Measurements from ENCODE around the gene LRRC4C.

Gene LRRC4C

GRCh38 chr11:40387240-40387980, 1072.0 kb downstream of the LRRC4C start:
- no peak for DNase-seq

- DNase-seq: no peak
Observed at GRCh38 chr11:40384991-40385390, 1074.5 kb downstream of the LRRC4C start.

- no peak for DNase-seq
Observed at GRCh38 chr11:40381481-40381880, 1078.0 kb downstream of the LRRC4C start.

DNA sequence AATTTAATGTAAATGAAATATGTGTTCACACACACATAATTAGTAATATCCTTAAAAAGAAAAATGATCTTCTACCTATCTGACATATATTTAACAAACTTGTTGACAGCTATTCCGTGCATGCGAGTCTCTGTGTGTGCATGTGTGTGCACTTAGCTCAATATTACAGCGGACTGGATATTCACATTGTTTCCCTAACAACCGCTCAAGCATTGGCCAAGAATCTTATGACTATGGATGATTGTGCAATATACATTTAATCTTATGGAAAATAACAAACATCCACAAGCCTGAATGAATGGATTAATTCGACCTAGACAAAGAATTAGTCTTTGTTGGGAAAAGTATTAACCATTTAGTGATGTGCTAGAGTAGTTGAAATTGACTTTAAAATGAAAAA, 1078.6 kb downstream of the LRRC4C start:
- DNase-seq: no peak

GRCh38 chr11:40376331-40376730, 1083.1 kb downstream of the LRRC4C start:
- DNase-seq: no peak

GRCh38 chr11:40370821-40371616, 1088.4 kb downstream of the LRRC4C start:
- no peak for DNase-seq

DNA sequence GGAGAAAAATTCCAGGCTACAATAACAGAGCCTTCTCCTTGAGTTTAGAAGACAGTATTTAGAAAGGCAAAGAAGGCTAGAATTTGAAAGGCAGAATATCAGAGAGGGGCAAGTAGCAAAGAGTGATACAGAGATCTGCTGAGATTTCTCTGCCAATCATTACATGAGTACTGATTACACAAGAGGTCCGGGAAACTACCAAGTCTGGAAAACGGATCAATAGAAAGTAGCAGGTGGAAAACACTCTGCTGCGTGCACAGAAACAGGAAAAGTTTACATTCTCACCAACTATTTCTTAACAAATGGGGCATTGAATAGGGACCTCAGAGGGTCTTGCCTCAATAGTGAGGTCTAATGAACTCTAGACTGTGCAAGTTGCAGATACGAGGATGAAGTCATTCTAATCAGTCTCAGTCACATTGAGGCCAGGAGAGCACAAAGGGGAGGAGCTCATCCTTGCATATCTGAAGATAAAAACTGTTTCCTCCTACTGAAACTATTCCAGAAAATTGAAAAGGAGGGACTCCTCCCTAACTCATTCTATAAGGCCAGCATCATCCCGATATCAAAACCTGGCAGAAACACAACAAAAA, 1099.2 kb downstream of the LRRC4C start:
- no peak for DNase-seq

GRCh38 chr11:40354121-40354520, 1105.3 kb downstream of the LRRC4C start:
- DNase-seq: no peak

DNA sequence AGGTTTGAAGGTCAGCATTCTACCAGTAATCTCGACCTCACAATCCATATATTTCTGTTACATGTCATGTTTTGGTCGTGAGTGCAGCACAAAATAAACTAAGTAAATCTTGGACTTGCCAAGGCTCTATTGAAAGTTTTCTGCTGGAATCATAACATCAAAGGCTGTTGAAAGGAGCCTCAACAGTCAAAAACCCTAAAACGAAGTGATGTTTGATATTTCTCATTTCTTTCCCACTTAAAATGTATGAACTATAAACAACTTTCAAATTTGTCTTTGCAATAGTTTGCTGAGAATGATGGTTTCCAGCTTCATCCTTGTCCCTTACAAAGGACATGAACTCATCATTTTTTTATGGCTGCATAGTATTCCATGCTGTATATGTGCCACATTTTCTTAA, 1118.5 kb downstream of the LRRC4C start:
- no peak for DNase-seq

- no peak for DNase-seq
Observed at GRCh38 chr11:40338739-40339138, 1120.7 kb downstream of the LRRC4C start.

DNA sequence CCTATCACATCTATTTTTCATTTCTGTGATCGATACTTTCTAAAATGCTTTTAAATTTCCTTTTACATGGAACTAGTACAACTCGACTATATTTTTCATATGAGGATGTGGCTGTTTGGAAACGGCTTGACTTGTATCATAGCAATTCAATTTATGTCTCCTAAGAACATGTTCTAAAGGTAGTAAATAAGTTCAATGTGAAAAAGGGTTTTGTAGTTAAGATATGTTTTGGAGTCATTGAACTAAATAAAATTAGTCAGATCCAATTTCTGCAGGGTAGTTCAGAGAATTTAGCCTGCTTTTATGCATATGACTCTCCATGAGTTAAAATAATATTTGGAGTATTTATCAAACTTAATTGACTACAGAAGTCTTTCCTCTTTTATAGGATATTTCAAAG, 1121.4 kb downstream of the LRRC4C start:
- no peak for DNase-seq

- DNase-seq: no peak
Observed at GRCh38 chr11:40337118-40337517, 1122.3 kb downstream of the LRRC4C start.

- DNase-seq: peak in 3 of 51 donors; percentile 1 to 42 (median 2)
Observed at GRCh38 chr11:40328890-40329614, 1130.4 kb downstream of the LRRC4C start.

DNA sequence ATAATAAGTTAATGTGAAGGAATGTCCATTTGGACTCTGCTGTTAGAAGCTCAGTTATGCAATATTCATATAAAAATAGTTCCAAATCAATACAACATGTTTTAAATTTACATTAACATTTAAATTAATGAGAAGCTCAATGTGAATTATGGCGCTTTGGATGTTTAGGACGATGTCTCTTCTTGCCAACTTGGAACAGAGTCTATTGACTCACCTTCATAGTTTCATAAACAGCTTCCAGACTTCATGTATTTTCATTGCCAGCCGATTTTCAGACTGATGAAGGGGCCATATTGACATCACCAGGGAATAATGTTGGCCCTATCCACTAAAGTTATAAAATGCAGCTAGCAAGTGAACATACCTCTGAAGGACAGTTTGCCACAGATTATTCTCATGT, 1136.2 kb downstream of the LRRC4C start:
- no peak for DNase-seq

DNA sequence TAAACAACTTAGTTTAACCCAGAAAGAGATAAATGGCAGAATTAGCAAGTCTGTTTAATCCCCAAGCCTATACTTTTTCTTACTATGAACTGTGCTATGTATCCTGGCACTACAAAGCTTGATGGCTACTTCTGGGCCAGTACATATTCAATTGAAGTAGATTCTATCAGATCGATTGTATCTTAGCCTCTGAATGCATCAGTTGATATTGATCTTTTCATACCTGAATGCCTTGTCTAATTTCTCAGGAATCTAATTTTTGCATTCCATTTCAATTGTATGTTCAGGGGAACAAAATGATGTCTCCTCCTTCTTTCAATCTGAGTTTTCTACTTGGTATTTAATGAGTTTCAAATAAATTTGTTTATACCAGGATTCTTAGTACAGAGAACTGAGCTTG, 1137.9 kb downstream of the LRRC4C start:
- no peak for DNase-seq

GRCh38 chr11:40316171-40316570, 1143.3 kb downstream of the LRRC4C start:
- no peak for DNase-seq

GRCh38 chr11:40315122-40315521, 1144.3 kb downstream of the LRRC4C start:
- no peak for DNase-seq

- no peak for DNase-seq
Observed at GRCh38 chr11:40314327-40314726, 1145.1 kb downstream of the LRRC4C start.

- DNase-seq: peak in 6 of 51 donors; percentile 1 to 17 (median 12)
Observed at GRCh38 chr11:40306938-40307548, 1152.4 kb downstream of the LRRC4C start.

- DNase-seq: no peak
Observed at GRCh38 chr11:40302669-40303068, 1156.8 kb downstream of the LRRC4C start.

- no peak for DNase-seq
Observed at GRCh38 chr11:40295466-40295865, 1164.0 kb downstream of the LRRC4C start.

All from hypothalamus (tissue), 51 donors.